Endodermal cell (in vitro differentiated cells): ENCODE results near the gene COG3. TPM values are rescaled to one million over a fixed set of nuclear protein-coding genes. Genes with fewer than 3 reads are reported as not detected.
A peak's percentile ranks its signal among the peaks of the same experiment; 100 is the strongest.

Source experiments
- DNase-seq: peaks from one replicate; pipeline ENCODE4 v3.0.0-alpha.2; 2017
- H3K27ac ChIP-seq: 2 replicates; pipeline ENCODE4 v1.5.1; 2013; ENCODE audit warnings: mild to moderate bottlenecking, low read depth, low read length, moderate library complexity
- H3K27me3 ChIP-seq: 2 replicates; pipeline ENCODE4 v1.6.1; 2013; ENCODE audit warnings: mild to moderate bottlenecking, low read length, moderate library complexity; ENCODE audit not compliant: insufficient read depth, control insufficient read depth, poor library complexity, severe bottlenecking
- H3K36me3 ChIP-seq: 2 replicates; pipeline ENCODE4 v1.7.0; 2013; ENCODE audit warnings: mild to moderate bottlenecking, low read length, moderate library complexity; ENCODE audit not compliant: control insufficient read depth, insufficient read depth
- H3K4me1 ChIP-seq: one replicate; pipeline ENCODE4 v1.7.0; 2013; ENCODE audit warnings: low read length; ENCODE audit not compliant: control insufficient read depth, insufficient read depth
- H3K4me3 ChIP-seq: 2 replicates; pipeline ENCODE4 v1.5.1; 2013; ENCODE audit warnings: mild to moderate bottlenecking, low read length, moderate library complexity
- H3K9ac ChIP-seq: 2 replicates; pipeline ENCODE4 v1.6.1; 2013; ENCODE audit warnings: mild to moderate bottlenecking, low read length, moderate library complexity; ENCODE audit not compliant: poor library complexity, severe bottlenecking; ENCODE audit errors: extremely low read depth
- H3K9me3 ChIP-seq: 2 replicates; pipeline ENCODE4 v1.6.1; 2013; ENCODE audit warnings: mild to moderate bottlenecking, low read length, moderate library complexity; ENCODE audit not compliant: control insufficient read depth
- H3K27ac Mint-ChIP-seq: 2 replicates; pipeline ENCODE4 v1.8.0; 2020; ENCODE audit warnings: mixed read lengths
- H3K27me3 Mint-ChIP-seq: 2 replicates; pipeline ENCODE4 v1.8.0; 2021; ENCODE audit warnings: mild to moderate bottlenecking, mixed read lengths; ENCODE audit not compliant: insufficient read depth
- H3K36me3 Mint-ChIP-seq: 2 replicates; pipeline ENCODE4 v1.8.0; 2020; ENCODE audit warnings: low read depth, mixed read lengths
- H3K4me1 Mint-ChIP-seq: 2 replicates; pipeline ENCODE4 v1.8.0; 2020; ENCODE audit warnings: mixed read lengths
- H3K4me3 Mint-ChIP-seq: 2 replicates; pipeline ENCODE4 v1.8.0; 2020; ENCODE audit warnings: mild to moderate bottlenecking, moderate library complexity, mixed read lengths
- H3K9me3 Mint-ChIP-seq: 2 replicates; pipeline ENCODE4 v1.8.0; 2020; ENCODE audit warnings: mild to moderate bottlenecking, mixed read lengths
- CTCF ChIP-seq: fragments of 200-600 bp; sonication (generic); conservative IDR thresholded peaks from 2 replicates; pipeline ENCODE4 v1.5.0; 2021; ENCODE audit warnings: antibody characterized with exemption, mild to moderate bottlenecking
- WGBS, 2 experiments: methylation state at CpG; one replicate each; pipeline versions ENCODE4 v1.1.5 to v1.1.7; 2013; ENCODE audit warnings: missing lambda C conversion rate in 2 of 2, mixed read lengths in 1 of 2; ENCODE audit not compliant: insufficient coverage in 1 of 2, insufficient read length in 1 of 2; 5-methylcytosine and 5-hydroxymethylcytosine counted together
- total RNA-seq, 2 donors: library from RNA; stranded (reverse); fragmentation: NEBNext Ultra II Directional in 1 of 2; extraction: Animal tissue kit (Norgen Biotek cat#: 25700) in 1 of 2; gene quantifications; 2 replicates in 1 of 2; 3 replicates in 1 of 2; pipeline ENCODE4 v1.2.1, GENCODE V29; 2021

COG3 gene
- total RNA-seq, 2 donors from 2014 or later = 21.8 to 23.8 TPM

- 83 to 92% methylated on average over 6 to 7 of the region's 7 CpGs for WGBS, 2 experiments
- Histone ChIP-seq H3K27ac (no peak overlapping the region), H3K36me3 (no peaks in the 10 kb centered on the region), H3K4me3 (no peak overlapping the region), H3K9ac (no peak overlapping the region), H3K27me3 (no peaks in the 10 kb centered on the region), H3K4me1 (peaks cover 17% of the 10 kb centered on the region), H3K9me3 (no peaks in the 10 kb centered on the region)
- DNase-seq = no peak
- Mint-ChIP-seq H3K36me3 (no peaks in the 10 kb centered on the region), H3K27me3 (peaks cover 11% of the 10 kb centered on the region), H3K9me3 (no peaks in the 10 kb centered on the region), H3K27ac (no peak overlapping the region), H3K4me1 (peaks cover 35% of the 10 kb centered on the region), H3K4me3 (no peak overlapping the region)
- no peak for TF ChIP-seq CTCF
These were observed 18.6 kb upstream of the COG3 start for GRCh38 chr13:45446181-45446580.

GRCh38 chr13:45447050-45447661 lies 17.6 kb upstream of the COG3 start:
- no peaks in the 10 kb centered on the region for H3K27me3 ChIP-seq
- peaks cover 11% of the 10 kb centered on the region for H3K27me3 Mint-ChIP-seq

GRCh38 chr13:45448965-45449559 lies 15.7 kb upstream of the COG3 start:
- Histone ChIP-seq H3K9ac (no peak overlapping the region), H3K36me3 (no peaks in the 10 kb centered on the region), H3K27me3 (no peaks in the 10 kb centered on the region), H3K4me3 (no peak overlapping the region), H3K9me3 (no peaks in the 10 kb centered on the region), H3K27ac (no peak overlapping the region), H3K4me1 (peaks cover 18% of the 10 kb centered on the region)
- Mint-ChIP-seq H3K27ac (peak overlapping the region; percentile 0), H3K4me3 (no peak overlapping the region), H3K27me3 (peaks cover 11% of the 10 kb centered on the region), H3K9me3 (no peaks in the 10 kb centered on the region), H3K36me3 (no peaks in the 10 kb centered on the region), H3K4me1 (peaks cover 33% of the 10 kb centered on the region)
- no peak for TF ChIP-seq CTCF
- WGBS, 2 experiments = 88 to 100% methylated on average over 1 of the region's 1 CpG
- no peak for DNase-seq

More at GRCh38 chr13:45447050-45447661, 17.6 kb upstream of the COG3 start:
- Histone ChIP-seq H3K9me3 (no peaks in the 10 kb centered on the region), H3K4me3 (no peak overlapping the region), H3K36me3 (no peaks in the 10 kb centered on the region), H3K9ac (no peak overlapping the region), H3K27ac (no peak overlapping the region), H3K4me1 (peaks cover 15% of the 10 kb centered on the region)
- Mint-ChIP-seq H3K4me1 (peaks cover 28% of the 10 kb centered on the region), H3K36me3 (no peaks in the 10 kb centered on the region), H3K27ac (no peak overlapping the region), H3K4me3 (no peak overlapping the region), H3K9me3 (no peaks in the 10 kb centered on the region)
- no peak for TF ChIP-seq CTCF
- 71 to 78% methylated on average over 8 to 9 of the region's 9 CpGs for WGBS, 2 experiments
- DNase-seq = peak; percentile 52
